Stimulated activated CD4-positive, alpha-beta T cell treated with anti-CD3 and anti-CD28 coated beads, TNF-alpha, amount 100 ng/mL, for 4 hours (primary cell): ENCODE measurements around the gene CPNE4.
"Not testable (repeated sequence)": the region's sequence is repeated elsewhere in the genome, so short reads cannot be mapped to it uniquely, and the experiment has no call there.

Experiments used
- DNase-seq, 3 experiments: peaks; one replicate each; pipeline ENCODE4 v3.0.0-alpha.2; 2020; ENCODE audit warnings: low read depth in 3 of 3

The CPNE4 gene

GRCh38 chr3:132016061-132017041 lies 18.5 kb downstream of the CPNE4 start:
- DNase-seq = no peak

DNA sequence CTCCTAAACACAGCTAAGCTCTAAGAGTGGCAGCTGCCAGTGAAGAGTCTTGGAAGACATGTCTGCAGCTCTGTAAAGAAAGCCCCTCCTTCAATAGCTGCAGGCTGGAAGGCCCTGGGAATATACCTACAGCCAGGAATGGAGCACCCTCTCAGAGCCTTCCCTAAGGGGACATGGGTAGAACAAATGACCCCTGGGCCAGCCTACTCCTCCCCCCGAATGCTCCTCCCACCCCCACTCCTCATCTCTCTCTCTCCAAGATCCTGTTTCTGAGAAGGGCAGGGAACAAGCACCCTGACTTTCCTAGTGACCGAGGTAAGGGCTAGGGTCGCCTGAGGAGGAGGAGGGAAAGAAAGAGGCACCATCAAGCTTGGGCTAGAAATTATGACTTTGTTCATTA lies 20.7 kb downstream of the CPNE4 start:
- DNase-seq = no peak

GRCh38 chr3:132009241-132009640 lies 25.6 kb downstream of the CPNE4 start:
- DNase-seq = no peak

- DNase-seq = no peak
Measured at GRCh38 chr3:132008837-132009236, 26.0 kb downstream of the CPNE4 start.

GRCh38 chr3:132007617-132008016 lies 27.2 kb downstream of the CPNE4 start:
- no peak for DNase-seq

DNA sequence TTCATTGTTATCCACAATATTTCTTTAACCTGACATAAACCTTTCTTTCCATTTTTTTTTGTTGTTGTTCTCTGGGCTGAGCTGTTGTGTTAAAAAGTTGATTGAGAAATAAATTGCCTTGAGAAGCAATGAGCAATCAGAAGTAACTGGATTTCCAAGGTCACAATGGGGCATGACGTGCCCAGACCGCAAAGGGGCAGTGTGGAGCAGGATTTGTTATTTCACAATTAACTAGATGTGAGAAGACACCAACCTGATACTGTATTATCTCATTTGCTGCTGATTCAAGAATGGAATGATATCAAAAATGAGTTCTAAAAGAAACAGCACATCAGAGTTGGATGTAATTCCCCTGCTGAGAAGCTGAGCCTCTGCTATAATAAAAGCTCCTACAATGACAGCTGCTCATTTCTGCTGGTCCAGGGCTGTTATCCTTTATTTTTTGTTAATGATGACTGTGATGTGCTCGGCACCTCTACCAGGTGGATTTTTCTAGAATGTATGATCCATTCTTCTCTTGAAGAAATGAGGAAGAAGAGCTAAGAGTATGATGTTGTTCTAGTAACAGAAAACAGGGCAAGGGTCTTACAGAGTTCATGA lies 28.1 kb downstream of the CPNE4 start:
- DNase-seq = no peak

GRCh38 chr3:132004571-132004970 lies 30.2 kb downstream of the CPNE4 start:
- no peak for DNase-seq

DNA sequence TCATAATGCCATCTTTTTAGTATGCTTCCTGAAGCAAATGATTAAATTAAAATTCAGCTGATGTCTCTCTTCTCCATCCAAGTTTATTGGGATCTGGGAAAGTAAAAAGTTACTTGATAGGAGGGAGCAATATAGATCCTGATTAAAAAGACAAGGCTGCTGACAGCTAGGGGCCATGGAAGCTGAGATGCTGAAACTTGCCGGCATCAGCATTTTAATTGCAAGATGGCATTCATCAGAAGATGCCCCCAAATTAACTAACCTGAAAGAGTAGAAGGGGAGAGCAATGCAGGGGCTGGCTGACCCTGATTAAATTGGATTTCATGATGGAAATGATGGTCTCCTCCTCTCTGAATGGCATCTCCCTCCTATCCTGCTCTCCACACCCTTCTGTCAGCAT lies 31.1 kb downstream of the CPNE4 start:
- no peak for DNase-seq

DNA sequence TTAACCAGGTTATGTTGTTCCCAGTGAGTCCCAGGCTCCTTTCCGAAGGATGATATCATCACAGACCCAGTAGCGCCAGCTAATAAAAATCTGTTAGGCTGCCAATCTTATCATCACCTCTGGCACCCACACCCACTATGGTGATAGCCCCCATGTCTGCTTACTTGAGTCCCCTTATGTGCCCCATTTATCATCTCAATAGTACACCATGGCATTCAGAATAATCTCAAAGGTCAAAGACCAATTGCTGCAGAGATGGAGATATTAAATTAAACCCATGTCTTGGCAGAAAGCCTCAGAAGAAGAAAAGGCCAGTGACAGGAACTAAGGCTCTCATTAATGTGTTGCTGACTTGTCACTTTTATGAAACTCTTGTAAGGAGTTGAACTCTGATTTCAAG lies 32.8 kb downstream of the CPNE4 start:
- no peak for DNase-seq

DNA sequence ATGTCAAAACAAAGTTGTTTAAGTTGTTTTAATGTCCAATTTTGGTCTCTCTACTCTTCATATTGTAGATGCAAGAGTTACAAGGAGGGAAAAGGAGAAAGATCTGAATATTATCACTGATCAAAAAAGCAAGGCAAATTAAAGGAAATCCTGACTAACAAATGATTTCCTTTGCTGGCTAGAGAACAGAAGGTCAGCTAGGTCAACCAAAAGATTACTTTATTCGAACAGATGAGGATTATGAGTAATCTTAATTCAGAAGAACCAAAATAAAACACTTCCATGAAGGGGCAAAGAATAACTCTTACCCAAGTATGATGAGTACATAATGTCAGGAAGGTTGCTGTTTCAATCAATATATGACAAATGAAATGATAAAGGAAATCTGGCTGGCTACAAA lies 33.8 kb downstream of the CPNE4 start:
- DNase-seq = no peak

GRCh38 chr3:131998027-131998426 lies 36.8 kb downstream of the CPNE4 start:
- DNase-seq = no peak

- no peak for DNase-seq
Measured at GRCh38 chr3:131995891-131996290, 38.9 kb downstream of the CPNE4 start.

- no peak for DNase-seq
Measured at GRCh38 chr3:131989318-131989717, 45.5 kb downstream of the CPNE4 start.

DNA sequence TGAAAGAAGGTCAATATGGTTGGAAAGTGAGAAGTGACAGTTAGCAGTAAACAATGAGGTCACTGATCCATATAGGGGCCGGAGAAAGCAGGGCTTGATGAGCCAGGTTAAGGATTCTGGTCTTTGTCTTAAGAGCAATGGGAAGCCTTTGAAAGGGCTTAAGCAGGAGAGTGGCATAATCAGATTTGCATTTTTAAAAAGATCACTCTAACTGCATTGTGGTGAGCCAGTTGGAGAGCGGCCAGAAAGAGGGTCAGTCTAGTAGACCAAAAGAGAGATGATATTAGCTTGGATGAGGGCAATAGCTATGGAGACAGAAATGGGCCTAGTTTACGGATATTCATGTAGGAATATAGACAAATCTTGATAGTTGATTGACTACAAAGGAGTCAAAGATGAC lies 46.6 kb downstream of the CPNE4 start:
- no peak for DNase-seq

DNA sequence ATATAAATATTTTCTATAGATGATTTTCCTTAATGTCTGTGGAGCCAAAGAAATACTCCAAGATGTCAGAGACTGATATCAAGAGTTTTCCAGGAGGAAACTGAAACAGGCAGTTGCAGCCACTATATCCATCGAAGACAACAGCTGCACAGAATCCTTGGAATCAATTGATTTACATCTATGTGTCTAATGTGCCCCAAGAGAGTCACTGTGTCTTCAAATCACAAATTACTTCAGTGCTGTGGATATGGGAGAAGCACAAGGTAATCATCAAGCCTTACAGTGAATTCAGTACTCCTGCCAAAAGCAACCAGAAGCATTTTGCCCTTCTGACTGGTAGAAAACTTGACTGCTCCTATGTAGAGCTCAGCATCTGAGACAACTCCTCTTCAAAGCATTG lies 51.1 kb downstream of the CPNE4 start:
- DNase-seq = no peak

- DNase-seq = no peak
Measured at GRCh38 chr3:131981323-131981722, 53.5 kb downstream of the CPNE4 start.

- no peak for DNase-seq
Measured at GRCh38 chr3:131976448-131976847, 58.4 kb downstream of the CPNE4 start.

GRCh38 chr3:131975047-131975446 lies 59.8 kb downstream of the CPNE4 start:
- DNase-seq = no peak

GRCh38 chr3:131973731-131974130 lies 61.1 kb downstream of the CPNE4 start:
- no peak for DNase-seq

DNA sequence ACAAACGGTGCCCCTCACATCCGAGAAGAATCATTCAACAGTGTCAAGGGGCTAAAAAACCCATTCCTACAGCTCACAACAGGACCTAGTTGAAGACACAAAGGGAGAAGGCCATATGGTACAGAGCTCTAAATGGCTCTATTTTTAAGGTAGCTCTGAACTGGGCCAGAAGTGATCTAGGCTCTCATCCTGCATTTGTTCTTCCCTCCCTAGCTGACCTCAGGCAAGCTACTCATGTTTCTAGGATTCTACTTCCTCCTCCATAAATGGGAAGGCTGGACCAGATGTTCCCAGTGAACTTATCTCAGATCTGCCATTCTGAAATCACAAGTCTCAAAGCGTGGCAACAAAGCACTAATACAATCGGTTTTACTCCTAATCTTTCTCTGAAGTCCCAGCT lies 62.3 kb downstream of the CPNE4 start:
- no peak for DNase-seq

GRCh38 chr3:131972091-131972490 lies 62.7 kb downstream of the CPNE4 start:
- no peak for DNase-seq

DNA sequence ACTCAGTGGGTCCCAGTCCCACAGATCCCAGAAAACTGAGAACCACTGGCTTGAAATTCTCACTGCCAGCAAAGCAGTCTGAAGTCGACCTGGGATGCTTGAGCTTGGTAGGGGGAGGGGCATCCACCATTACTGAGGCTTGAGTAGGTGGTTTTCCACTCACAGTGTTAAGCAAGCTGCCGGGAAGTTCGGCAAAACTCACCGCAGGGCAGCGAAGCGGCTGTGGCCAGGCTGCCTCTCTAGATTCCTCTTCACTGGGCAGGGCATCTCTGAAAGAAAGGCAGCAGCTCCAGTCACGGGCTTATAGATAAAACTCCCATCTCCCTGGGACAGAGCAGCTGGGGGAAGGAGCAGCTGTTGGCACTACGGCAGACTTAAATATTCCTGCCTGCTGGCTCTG lies 71.4 kb downstream of the CPNE4 start:
- not testable (repeated sequence) for DNase-seq

DNA sequence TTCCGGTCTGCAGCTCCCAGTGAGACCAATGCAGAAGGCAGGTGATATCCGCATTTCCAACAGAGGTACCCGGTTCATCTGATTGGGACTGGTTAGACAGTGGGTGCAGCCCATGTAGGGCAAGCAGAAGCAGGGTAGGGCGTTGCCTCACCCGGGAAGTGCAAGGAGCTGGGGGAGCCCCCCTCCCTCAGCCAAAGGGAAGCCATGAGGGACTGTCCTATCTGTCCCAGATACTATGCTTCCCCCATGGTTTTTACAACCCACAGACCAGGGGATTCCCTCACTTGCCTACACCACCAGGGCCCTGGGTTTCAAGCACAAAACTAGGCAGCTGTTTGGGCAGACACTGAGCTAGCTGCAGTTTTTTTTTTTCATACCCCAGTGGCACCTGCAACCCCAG lies 71.8 kb downstream of the CPNE4 start:
- DNase-seq = no peak
